SH-SY5Y (cell line): ENCODE measurements around the gene WDR47.

Experiments used
- GATA2 ChIP-seq: IDR thresholded peaks from 2 replicates; pipeline ENCODE4 v1.6.1; 2011; ENCODE audit warnings: mild to moderate bottlenecking, low read depth, low read length
- GATA3 ChIP-seq: IDR thresholded peaks from 2 replicates; pipeline ENCODE4 v1.6.1; 2011; ENCODE audit warnings: low read depth, mild to moderate bottlenecking, low read length, moderate library complexity

GRCh38 chr1:108960719-108961118 lies 81.2 kb downstream of the WDR47 start:
- TF ChIP-seq GATA3, result no peak
- no peak for TF ChIP-seq GATA2
